D341Med (cell line): ENCODE results near the gene TNFSF9.

Experiments
- DNase-seq: peaks from one replicate; pipeline ENCODE4 v3.0.0; 2012; ENCODE audit warnings: low spot score

The TNFSF9 gene

GRCh38 chr19:6530386-6531162, at the start of gene TNFSF9:
Gene TNFSF9 (plus strand): TSS chr19:6531026. CDS start chr19:6531037, 11 bp downstream.
- peak; percentile 94 for DNase-seq

- no peak for DNase-seq
Observed at GRCh38 chr19:6481541-6482342, 49.1 kb upstream of the TNFSF9 start, which contains the start of gene DENND1C. Gene DENND1C (minus strand): TSS chr19:6481787. CDS start chr19:6481695, 92 bp downstream.

GRCh38 chr19:6482343-6482686, 48.5 kb upstream of the TNFSF9 start:
- no peak for DNase-seq

GRCh38 chr19:6483235-6483634, 47.6 kb upstream of the TNFSF9 start:
- DNase-seq = no peak

- no peak for DNase-seq
Observed at GRCh38 chr19:6484230-6484629, 46.6 kb upstream of the TNFSF9 start.

- DNase-seq = no peak
Observed at GRCh38 chr19:6484831-6485230, 46.0 kb upstream of the TNFSF9 start.

GRCh38 chr19:6489278-6490061, 41.4 kb upstream of the TNFSF9 start:
- DNase-seq = peak; percentile 24

- DNase-seq = no peak
Observed at GRCh38 chr19:6490134-6490533, 40.7 kb upstream of the TNFSF9 start.

GRCh38 chr19:6491802-6492592, 38.8 kb upstream of the TNFSF9 start:
- no peak for DNase-seq

- no peak for DNase-seq
Observed at GRCh38 chr19:6494438-6495036, 36.3 kb upstream of the TNFSF9 start.

- DNase-seq = no peak
Observed at GRCh38 chr19:6495947-6496346, 34.9 kb upstream of the TNFSF9 start.

- DNase-seq = no peak
Observed at GRCh38 chr19:6498294-6499036, 32.4 kb upstream of the TNFSF9 start.

- no peak for DNase-seq
Observed at GRCh38 chr19:6499052-6499790, 31.6 kb upstream of the TNFSF9 start.

- DNase-seq = no peak
Observed at GRCh38 chr19:6500837-6501739, 29.7 kb upstream of the TNFSF9 start.

GRCh38 chr19:6501740-6502648, 28.8 kb upstream of the TNFSF9 start, which contains the start of gene TUBB4A:
Gene TUBB4A (minus strand): TSS chr19:6502309. CDS start chr19:6502212, 97 bp downstream.
- peak; percentile 92 for DNase-seq

GRCh38 chr19:6503407-6504201, 27.2 kb upstream of the TNFSF9 start:
- DNase-seq = no peak
